NCI-H1092 (cell line): ENCODE results near the gene LRRC32.

Experiments used
- DNase-seq: peaks from one replicate; lab custom pipeline; 2025; lab: John Stamatoyannopoulos, UW

LRRC32 gene

GRCh38 chr11:76700177-76701100, 29.9 kb upstream of the LRRC32 start:
- DNase-seq = no peak

- no peak for DNase-seq
These were observed 29.0 kb upstream of the LRRC32 start for GRCh38 chr11:76699451-76700091.

DNA sequence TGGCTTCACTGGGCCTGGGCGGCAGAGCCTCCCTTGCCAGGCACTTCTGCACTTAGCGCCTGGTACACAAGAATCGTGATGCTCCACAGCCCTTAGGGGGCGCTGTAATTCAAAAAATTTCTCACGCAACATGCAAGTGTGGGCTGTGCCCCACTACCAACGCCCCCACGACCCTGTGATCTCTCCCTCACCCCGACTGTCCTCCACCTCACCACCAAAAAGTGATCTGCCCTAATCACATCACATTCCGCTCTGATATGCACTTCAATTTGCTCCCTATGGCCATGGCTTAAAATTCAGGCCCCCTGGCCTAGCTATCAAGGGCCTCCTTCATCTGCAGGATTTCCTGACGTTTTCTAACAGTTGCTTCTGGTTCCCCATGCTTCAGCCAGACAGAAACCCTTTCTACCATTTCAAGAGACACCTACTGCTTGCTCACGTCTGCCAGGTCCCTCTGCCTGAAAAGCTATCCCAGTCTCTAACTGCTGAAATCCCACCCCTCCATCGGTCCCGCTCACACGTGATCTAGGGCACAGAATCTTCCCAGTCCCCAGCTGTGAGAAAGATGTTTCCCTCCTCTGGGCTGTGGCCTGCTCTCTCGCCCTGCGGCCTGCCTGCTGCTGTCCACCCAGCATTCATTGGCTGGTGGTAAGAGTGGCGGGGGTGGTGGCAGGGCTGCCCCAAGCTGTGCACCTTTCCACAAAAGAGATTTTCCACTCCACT, 27.9 kb upstream of the LRRC32 start:
- no peak for DNase-seq

GRCh38 chr11:76696756-76697155, 26.2 kb upstream of the LRRC32 start:
- no peak for DNase-seq

DNA sequence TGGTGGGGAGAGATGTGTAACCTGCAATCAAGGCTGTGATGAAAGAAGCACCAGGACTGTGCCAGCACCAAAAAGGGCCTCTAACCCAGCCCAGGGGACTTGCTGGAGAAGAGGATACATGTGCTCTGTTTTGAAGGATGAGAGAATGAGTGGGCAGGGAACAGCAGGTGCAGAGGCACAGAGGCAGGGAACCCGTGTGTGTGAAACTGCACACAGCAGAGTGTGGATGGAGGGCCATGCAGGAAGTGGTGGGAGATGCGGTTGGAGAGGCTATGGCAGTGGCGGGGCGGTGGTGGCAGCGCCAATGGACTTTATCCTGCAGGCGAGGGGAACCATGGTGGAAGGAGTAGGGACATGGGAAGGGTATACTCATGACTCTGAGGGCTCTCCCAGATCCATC, 25.2 kb upstream of the LRRC32 start:
- no peak for DNase-seq

GRCh38 chr11:76695133-76695532, 24.6 kb upstream of the LRRC32 start:
- no peak for DNase-seq

DNA sequence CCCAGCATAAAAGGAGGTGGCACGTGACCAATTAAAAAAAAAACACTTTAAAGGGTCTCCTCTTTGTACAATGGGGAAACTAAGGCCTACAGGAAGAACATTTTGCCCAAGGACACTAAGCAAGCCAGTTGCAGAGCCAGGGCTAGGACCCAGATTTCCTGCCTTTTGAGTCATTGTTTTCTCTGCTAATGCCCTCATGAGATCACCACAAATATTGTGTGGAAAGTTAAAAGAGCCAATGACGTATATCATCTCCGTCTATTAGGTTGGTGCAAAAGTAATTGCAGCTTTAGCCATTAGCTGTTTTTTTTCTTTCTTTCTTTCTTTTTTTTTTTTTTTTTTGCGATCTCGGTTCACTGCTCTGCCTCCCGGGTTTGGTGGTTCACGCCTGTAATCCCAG, 24.1 kb upstream of the LRRC32 start:
- DNase-seq = no peak

- no peak for DNase-seq
These were observed 23.3 kb upstream of the LRRC32 start for GRCh38 chr11:76693806-76694205.

DNA sequence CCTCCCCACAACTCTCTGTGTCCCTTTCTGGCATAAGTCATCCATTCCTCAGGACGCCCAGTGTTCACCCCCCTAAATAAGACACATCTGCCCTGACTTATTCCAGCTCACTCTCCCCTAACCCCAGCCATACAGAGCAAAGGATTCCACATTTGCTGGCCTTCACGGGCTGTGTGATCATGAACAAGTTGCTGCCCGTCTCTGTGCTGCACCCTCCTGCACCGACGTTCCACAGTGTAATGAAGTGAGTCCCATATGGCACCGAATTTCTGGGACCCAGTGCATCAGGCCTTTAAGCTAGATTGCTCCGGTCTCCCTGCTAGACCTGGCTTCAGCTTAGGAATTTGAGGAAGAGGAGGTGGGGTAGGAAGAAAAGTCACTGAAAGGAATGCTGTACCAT, 22.4 kb upstream of the LRRC32 start:
- DNase-seq = no peak

- DNase-seq = no peak
These were observed 21.1 kb upstream of the LRRC32 start for GRCh38 chr11:76691655-76692054.

DNA sequence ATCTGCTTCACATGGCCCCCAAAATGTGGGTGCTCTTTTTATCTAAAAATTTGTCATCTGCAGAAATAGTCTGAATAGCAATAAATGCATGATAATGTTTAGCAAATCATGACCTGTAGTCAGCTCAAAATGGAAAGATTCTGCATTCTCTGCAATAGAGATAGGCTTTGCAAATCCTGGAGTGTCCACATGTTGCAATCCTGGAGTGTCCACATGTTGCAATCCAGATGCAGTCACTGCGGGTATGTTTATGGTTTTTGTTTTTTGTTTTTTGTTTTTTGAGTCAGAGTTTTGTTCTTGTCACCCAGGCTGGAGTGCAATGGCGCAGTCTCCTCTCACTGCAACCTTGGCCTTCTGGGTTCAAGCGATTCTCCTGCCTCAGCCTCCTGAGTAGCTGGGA, 20.2 kb upstream of the LRRC32 start:
- no peak for DNase-seq

- DNase-seq = no peak
These were observed 19.0 kb upstream of the LRRC32 start for GRCh38 chr11:76689313-76690260.

DNA sequence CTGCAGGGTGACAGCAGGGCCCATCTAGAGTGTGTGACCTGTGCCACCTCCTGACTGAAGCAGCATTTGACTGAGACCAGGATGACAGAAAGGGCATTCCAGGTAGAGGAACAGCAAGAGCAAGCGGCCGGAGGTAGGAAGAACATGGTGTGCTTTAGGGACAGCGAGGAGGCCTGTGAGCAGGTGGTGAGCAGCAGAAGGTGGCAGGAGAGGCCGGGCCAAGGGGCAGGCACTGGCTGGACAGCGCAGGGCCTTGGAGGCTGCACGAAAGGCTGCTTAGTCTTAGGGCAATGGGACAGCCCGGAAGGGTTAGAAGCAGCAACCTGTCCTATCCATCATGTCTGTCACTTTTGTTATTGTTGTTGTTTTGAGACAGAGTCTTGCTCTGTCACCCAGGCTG, 17.6 kb upstream of the LRRC32 start:
- DNase-seq = no peak

DNA sequence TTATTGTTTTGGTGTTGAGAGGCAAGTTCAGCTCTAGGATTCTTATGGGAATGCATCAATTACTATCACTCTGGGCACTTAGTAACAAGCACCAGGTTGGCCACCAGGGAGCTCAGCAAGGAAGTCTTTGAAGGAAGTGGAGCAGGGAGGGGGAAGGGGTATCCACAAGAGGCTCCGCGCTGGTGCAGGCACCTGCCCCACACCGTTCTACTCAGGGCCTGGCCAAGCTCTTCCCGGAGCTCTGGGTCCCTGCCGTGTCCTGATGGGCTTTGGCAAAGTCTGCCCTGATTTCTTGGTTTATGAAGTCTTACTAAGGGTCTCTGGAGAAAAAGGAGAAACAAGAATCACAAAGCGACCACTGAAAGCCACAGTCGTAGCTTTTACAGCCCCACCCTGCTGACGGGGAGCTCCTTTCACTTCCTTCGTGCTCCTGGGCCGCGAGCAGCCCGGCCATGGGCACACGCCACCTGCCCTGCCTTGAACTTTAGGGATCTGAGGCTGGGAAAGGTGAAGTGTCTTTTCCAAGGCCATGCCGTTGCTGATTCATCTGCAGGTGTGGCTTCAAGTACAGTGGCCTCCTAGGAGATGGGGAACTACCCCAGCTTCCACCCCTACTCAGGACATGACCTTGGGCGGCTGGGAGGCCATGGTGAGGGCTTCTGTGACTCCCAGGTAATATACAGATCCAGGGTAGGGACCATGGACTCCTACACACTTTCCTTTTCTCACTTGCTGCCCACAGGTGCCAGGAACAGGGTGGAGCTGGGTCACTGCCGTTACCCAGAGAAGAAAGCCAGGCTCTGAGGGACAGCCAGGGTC, 15.9 kb upstream of the LRRC32 start:
- no peak for DNase-seq

GRCh38 chr11:76685831-76686230, 15.3 kb upstream of the LRRC32 start:
- no peak for DNase-seq

GRCh38 chr11:76685237-76685636, 14.7 kb upstream of the LRRC32 start:
- no peak for DNase-seq

- DNase-seq = no peak
These were observed 14.0 kb upstream of the LRRC32 start for GRCh38 chr11:76684516-76684915.

GRCh38 chr11:76683161-76684095, 12.9 kb upstream of the LRRC32 start:
- no peak for DNase-seq

GRCh38 chr11:76682684-76683083, 12.1 kb upstream of the LRRC32 start:
- no peak for DNase-seq

DNA sequence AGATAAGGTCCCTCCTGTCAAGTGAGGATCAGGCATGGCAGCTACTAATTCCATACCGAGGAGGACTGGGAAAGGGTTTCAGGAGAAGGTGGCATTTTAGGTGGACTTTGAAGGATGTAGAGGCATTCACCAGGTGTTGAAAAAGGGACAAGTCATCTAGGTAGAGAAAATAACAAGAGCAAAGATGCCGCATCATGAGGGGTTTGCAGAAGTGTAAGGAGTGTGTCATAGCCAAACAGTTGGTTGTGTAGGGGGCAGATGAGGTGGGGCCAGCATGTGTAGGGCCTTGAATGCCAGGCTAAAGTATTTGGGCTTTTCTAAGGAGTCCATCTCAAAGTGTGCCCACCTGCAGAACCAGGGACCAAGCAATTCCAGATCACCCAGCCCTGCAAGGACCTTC, 11.6 kb upstream of the LRRC32 start:
- no peak for DNase-seq
